ENCODE measurements around the gene RFX5. TPM values are rescaled to one million over a fixed set of nuclear protein-coding genes. Genes with fewer than 3 reads are reported as not detected.

The RFX5 gene
- total RNA-seq, 4 donors from 2014 or later = 20.2 to 27.5 (median 22.8) TPM

DNA sequence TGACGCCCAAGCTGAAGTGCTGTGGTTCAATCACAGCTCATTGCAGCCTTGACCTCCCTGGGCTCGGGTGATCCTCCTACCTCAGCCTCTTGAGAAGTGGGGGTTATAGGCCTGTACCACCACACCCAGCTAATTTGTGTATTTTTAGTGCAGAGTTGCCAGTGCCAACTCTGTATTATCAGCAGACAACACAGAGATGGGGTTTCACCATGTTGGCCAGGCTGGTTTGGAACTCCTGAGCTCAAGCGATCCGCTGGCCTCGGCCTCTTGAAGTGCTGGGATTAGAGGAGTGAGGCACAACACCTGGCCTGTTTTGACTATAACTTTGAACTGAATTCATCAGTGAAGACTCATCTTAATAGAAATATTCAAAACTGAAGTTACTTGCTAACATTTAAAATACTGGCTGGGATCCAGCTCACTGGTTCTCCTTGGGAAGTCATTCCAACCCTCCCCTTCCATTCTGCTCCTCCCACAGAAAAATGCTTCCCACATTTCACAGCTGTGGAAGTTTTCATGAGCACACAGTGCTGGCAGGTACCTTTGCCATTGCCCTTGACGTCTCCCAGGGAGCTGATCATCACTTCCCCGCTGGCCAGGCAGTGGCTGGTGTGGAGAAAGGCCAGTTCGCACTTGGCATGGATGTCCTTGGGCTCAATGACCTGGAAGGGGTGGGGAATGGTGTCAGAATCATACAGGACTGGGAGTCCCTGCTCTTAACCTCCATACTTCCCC is 20.8 kb upstream of the RFX5 start:
- TF ChIP-seq, protein P1, sequence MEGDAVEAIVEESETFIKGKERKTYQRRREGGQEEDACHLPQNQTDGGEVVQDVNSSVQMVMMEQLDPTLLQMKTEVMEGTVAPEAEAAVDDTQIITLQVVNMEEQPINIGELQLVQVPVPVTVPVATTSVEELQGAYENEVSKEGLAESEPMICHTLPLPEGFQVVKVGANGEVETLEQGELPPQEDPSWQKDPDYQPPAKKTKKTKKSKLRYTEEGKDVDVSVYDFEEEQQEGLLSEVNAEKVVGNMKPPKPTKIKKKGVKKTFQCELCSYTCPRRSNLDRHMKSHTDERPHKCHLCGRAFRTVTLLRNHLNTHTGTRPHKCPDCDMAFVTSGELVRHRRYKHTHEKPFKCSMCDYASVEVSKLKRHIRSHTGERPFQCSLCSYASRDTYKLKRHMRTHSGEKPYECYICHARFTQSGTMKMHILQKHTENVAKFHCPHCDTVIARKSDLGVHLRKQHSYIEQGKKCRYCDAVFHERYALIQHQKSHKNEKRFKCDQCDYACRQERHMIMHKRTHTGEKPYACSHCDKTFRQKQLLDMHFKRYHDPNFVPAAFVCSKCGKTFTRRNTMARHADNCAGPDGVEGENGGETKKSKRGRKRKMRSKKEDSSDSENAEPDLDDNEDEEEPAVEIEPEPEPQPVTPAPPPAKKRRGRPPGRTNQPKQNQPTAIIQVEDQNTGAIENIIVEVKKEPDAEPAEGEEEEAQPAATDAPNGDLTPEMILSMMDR (IDR thresholded peaks at IDR 0.05; ENCODE audit: low read depth) = no peak

DNA sequence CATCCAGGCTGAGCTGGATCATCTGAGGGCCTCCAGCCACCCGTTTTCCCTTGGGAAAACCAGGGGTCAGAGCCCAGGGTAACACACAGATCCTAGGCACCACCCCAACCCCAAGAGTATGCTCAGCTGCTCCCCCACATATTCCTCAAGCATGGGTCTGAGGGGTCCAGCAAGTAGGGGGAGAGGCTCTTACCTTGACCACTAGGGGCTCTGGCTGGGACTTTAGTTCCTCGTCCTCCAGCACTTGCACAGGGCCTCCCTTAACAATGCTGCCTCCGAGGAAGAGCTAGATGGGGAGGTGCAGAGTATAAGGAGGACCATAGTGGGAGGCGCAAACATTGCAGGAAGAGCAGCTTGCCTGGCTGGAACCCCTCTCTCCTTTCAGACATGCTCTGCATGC is 17.9 kb upstream of the RFX5 start:
- TF ChIP-seq, protein P1 (IDR thresholded peaks at IDR 0.05; ENCODE audit: low read depth) = no peak

DNA sequence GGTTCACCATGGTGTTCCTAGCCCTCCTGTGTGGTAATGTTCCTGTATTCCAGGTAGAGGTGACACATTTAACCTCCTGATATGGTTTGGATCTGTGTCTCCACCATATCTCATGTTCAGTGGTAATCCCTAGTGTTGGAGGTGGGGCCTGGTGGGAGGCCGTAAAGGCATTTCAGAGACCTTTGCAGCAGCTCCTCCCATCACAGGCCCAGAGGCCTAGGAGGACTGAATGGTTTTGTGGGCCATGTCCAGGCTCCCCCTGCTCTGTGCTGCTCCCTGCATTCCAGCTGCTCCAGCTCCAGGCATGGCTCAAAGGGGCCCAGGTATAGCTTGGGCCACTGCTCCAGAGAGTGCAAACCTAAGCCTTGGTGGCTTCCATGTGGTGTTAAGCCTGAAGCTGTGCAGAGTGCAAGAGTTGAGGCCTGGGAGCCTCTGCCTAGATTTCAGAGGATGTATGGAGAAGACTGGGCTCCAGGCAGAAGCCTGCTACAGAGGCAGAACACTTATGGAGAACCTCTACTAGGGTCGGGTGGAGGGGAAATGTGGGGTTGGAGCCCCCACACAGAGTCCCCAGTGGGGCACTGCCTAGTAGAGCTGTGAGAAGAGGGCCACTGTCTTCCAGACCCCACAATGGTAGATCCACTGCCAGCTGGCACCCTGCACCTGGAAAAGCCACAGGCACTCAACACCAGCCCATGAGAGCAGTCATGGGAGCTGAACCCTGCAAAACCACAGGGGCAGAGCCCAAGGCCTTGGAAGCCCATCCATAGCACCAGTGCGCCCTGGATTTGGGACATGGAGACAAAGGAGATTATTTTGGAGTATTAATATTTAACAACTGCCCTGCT is 15.5 kb upstream of the RFX5 start:
- TF ChIP-seq, protein P1 (IDR thresholded peaks at IDR 0.05; ENCODE audit: low read depth) = no peak

DNA sequence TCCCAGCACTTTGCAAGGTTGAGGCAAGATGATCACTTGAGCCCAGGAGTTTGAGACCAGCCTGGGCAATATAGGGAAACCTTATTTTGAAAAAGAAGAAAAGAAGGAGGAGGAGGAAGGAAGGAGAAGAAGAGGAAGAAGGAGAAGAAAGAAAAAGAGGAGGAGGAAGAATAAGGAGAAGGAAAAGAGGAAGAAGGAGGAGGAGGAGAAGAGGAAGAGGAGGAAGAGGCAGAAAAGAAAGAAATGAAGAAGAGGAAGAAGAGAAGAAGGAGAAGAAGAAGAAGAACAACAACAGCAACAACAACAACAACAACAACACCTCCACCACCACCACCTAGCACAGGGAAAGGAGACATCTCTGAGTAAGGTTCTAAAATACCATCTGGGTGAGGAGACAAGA is 14.8 kb upstream of the RFX5 start:
- TF ChIP-seq, protein P1 (IDR thresholded peaks at IDR 0.05; ENCODE audit: low read depth) = no peak

DNA sequence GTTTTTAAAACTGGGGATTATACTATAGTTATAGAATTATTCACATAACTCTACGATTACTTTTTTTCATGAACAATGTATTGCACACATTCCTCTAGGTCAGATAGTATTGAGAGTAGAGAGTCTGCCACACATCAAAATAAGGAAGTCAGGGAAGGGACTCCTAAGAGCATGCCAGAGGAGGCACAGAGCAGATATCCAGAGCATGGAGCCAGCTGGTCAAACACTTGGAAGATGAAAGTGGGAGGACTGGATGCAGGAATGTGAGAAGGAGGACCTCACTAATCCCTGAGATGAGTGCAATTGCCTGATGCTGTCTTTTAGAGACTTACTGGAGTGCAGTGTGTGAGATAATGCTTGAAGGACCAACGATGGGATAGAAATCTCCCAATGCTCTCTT is 9.6 kb upstream of the RFX5 start:
- TF ChIP-seq, protein P1 (IDR thresholded peaks at IDR 0.05; ENCODE audit: low read depth) = no peak

DNA sequence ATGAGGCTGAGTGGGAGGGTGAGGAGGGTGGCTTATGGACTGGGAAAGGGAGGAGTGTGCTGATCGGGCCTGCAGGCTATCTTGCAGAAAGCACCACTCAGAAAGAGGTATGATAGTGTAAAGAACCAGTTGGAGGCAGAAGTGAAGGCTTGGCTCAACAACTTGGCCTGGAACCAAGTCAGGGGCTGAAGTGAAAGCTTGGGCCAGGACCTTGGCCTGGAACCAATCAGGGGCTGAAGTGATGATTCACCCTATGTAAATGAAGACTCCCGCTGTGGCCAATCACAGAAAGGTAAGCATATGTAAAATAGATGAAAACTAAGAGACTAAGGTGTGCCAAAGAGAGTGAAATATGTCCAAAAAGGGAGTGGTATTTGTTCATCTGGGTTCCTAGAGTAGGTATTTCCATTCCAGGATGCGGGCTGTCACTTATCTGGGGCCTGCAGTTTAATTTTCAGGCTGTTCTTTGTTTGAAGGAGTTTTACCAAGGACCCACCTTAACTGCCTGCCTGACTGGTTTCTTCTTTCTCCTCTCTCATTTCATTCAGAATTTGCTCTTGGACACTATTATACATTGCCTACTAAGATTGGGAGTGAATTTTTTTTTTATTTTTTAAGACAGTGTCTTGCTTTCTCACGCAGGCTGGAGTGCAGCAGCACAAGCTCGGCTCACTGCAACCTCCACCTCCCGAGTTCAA is 5.1 kb upstream of the RFX5 start:
- TF ChIP-seq, protein P1 (IDR thresholded peaks at IDR 0.05; ENCODE audit: low read depth) = no peak
